Gastrocnemius medialis (tissue), 4 donors: Measurements from ENCODE around the gene PLA2G4F. TPM values are rescaled to one million over a fixed set of nuclear protein-coding genes. Genes with fewer than 3 reads are reported as not detected.

Experiments used
- ATAC-seq, 2 donors: fragments of 150-250 bp; one replicate each; pipeline ENCODE4 v1.9.1; 2016
- DNase-seq, 2 donors: peaks; one replicate each; pipeline ENCODE4 v3.0.0-alpha.2; 2019
- H3K27ac ChIP-seq, 4 donors: fragments of 200-600 bp; sonication (generic); 1 replicate in 1 of 4; 2 replicates in 3 of 4; pipeline ENCODE4 v1.5.1; 2016 to 2018; ENCODE audit warnings: mild to moderate bottlenecking in 2 of 4, moderate library complexity in 1 of 4
- H3K27me3 ChIP-seq, 3 donors: fragments of 200-600 bp; sonication (generic) in 2 of 3; 1 replicate in 1 of 3; 2 replicates in 2 of 3; pipeline versions ENCODE4 v1.5.1 to v1.6.0; 2016 to 2019; ENCODE audit warnings: mild to moderate bottlenecking in 1 of 3, moderate library complexity in 1 of 3
- H3K36me3 ChIP-seq, 2 donors: fragments of 200-600 bp; sonication (generic) in 1 of 2; one replicate each; pipeline ENCODE4 v1.5.1; 2017 to 2018
- H3K4me1 ChIP-seq, 2 donors: fragments of 200-600 bp; sonication (generic) in 1 of 2; one replicate each; pipeline ENCODE4 v1.5.1; 2016 to 2017; ENCODE audit warnings: mild to moderate bottlenecking in 2 of 2
- H3K4me3 ChIP-seq, 4 donors: fragments of 200-600 bp; sonication (generic) in 3 of 4; 1 replicate in 1 of 4; 2 replicates in 3 of 4; pipeline ENCODE4 v1.5.1; 2016 to 2019; ENCODE audit warnings: mild to moderate bottlenecking in 2 of 4
- H3K9me3 ChIP-seq, 3 donors: fragments of 200-600 bp; sonication (generic) in 2 of 3; 1 replicate in 1 of 3; 2 replicates in 2 of 3; pipeline ENCODE4 v1.5.1; 2016 to 2019
- POLR2A ChIP-seq, 2 donors: fragments of 450-650 bp; IDR thresholded peaks; one replicate each; pipeline ENCODE4 v1.6.1; 2017; ENCODE audit warnings: antibody characterized with exemption in 2 of 2, mild to moderate bottlenecking in 2 of 2, moderate library complexity in 2 of 2
- in situ Hi-C, 4 donors: fragments of 200-750 bp; cut with MboI; loops; one replicate each; pipeline versions ENCODE4 v1.15.0 to v1.8.0; 2017; ENCODE audit warnings: low sequenced_read_pairs in 4 of 4
- intact Hi-C: fragments of 100-400 bp; cut with DNase I; formaldehyde crosslinking; loops from one replicate; pipeline ENCODE4 v1.15.1; 2023; ENCODE audit warnings: low total_unique reads
- total RNA-seq, 4 donors: library from RNA; depleted of rRNA; stranded (reverse); fragments of >200 nt; gene quantifications; one replicate each; pipeline versions ENCODE4 v1.1.0 to v1.2.3, GENCODE V29; 2016
- TF ChIP-seq, protein P1 (sequence below), 5 experiments: fragments of 450-650 bp in 3 of 5; fragments of 200-600 bp in 2 of 5; sonication (generic) in 2 of 5; IDR thresholded peaks in 4 of 5; conservative IDR thresholded peaks in 1 of 5; 1 replicate in 4 of 5; 2 replicates in 1 of 5; pipeline ENCODE4 v1.5.1; 2016 to 2019; ENCODE audit warnings: antibody characterized with exemption in 5 of 5, mild to moderate bottlenecking in 3 of 5, moderate library complexity in 3 of 5

PLA2G4F gene, protein sequence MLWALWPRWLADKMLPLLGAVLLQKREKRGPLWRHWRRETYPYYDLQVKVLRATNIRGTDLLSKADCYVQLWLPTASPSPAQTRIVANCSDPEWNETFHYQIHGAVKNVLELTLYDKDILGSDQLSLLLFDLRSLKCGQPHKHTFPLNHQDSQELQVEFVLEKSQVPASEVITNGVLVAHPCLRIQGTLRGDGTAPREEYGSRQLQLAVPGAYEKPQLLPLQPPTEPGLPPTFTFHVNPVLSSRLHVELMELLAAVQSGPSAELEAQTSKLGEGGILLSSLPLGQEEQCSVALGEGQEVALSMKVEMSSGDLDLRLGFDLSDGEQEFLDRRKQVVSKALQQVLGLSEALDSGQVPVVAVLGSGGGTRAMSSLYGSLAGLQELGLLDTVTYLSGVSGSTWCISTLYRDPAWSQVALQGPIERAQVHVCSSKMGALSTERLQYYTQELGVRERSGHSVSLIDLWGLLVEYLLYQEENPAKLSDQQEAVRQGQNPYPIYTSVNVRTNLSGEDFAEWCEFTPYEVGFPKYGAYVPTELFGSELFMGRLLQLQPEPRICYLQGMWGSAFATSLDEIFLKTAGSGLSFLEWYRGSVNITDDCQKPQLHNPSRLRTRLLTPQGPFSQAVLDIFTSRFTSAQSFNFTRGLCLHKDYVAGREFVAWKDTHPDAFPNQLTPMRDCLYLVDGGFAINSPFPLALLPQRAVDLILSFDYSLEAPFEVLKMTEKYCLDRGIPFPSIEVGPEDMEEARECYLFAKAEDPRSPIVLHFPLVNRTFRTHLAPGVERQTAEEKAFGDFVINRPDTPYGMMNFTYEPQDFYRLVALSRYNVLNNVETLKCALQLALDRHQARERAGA
- 1 to 10 TPM; 1.0 to 8.4 (median 4.9) TPM for total RNA-seq

DNA sequence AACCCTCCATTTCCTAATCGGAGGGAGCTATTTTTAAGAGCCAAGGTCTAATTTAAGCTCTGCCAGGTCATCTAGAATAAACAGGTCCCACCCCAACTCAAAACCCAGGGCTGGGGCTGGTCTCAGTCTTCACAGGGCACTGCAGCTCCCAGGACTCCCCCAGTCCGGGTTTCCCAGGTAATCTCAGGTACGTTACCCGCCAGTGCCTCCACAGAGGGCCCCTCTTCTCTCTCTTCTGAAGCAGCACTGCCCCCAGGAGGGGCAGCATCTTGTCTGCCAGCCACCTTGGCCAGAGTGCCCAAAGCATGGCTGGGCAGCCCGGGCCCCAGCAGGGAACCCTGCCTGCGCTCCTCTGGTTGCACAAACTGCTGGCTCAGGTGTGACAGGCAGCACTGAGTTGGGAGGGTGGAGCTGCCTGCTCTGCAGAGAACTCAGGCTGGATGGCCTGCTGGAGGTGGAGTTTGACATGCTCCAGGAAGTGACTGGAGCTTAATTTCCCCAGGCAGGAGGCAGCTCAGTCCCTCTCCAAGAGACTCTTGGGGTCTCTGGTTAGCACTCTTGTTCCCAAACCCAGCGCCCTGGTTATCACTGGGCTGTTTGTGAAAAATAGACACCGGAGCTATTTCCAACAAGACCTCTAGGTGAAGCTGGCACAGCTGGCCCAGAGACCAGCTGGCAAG is at the start of gene PLA2G4F:
PLA2G4F (minus strand) TSS at position 394 of the 680 bp plus-strand sequence; CDS start at position 307, 87 bp downstream.
- in situ Hi-C loops: no loop called here
- ATAC-seq: peak; percentile 59 to 70
- Histone ChIP-seq H3K27me3 (no peaks in the 10 kb centered on the region), H3K4me1 (peaks cover 55 to 72% of the 10 kb centered on the region in 2 donors), H3K27ac (peak within 1 kb of the TSS; percentile 93 to 100 (median 95)), H3K36me3 (peaks cover 0 to 24% of the 10 kb centered on the region in 2 donors), H3K9me3 (no peaks in the 10 kb centered on the region), H3K4me3 (peak within 1 kb of the TSS; percentile 13 to 39 (median 26))
- intact Hi-C loops: no loop called here
- TF ChIP-seq, protein P1, sequence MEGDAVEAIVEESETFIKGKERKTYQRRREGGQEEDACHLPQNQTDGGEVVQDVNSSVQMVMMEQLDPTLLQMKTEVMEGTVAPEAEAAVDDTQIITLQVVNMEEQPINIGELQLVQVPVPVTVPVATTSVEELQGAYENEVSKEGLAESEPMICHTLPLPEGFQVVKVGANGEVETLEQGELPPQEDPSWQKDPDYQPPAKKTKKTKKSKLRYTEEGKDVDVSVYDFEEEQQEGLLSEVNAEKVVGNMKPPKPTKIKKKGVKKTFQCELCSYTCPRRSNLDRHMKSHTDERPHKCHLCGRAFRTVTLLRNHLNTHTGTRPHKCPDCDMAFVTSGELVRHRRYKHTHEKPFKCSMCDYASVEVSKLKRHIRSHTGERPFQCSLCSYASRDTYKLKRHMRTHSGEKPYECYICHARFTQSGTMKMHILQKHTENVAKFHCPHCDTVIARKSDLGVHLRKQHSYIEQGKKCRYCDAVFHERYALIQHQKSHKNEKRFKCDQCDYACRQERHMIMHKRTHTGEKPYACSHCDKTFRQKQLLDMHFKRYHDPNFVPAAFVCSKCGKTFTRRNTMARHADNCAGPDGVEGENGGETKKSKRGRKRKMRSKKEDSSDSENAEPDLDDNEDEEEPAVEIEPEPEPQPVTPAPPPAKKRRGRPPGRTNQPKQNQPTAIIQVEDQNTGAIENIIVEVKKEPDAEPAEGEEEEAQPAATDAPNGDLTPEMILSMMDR (IDR thresholded peaks at IDR 0.05 in 4 of 5, conservative IDR thresholded peaks at IDR 0.05 in 1 of 5): peak in 2 of 5 experiments; percentile 18 to 25
- peak; percentile 79 to 81 for TF ChIP-seq POLR2A (IDR thresholded peaks at IDR 0.05)
- peak; percentile 56 to 81 for DNase-seq

DNA sequence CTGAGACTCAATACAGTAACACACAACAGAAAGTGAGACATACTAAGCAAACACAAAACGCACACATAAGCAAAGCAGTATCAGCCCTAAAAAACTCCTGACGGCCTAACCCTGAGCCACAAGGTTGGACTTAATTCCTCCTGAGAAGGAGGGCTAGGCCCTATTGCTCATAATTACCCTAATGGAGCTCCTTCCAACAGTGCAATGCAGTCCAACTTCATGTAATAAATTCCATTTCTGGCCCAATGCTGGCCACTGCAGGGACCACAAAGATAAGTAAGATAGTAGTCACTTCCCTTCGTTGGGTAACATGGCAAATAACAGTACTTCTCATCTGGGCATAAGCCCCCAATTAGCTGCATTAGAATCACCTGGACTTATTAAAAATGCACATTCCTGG is 47.5 kb upstream of the PLA2G4F start:
- Histone ChIP-seq H3K9me3 (no peaks in the 10 kb centered on the region), H3K27me3 (no peaks in the 10 kb centered on the region), H3K36me3 (peaks cover 0 to 14% of the 10 kb centered on the region in 2 donors), H3K27ac (no peak overlapping the region), H3K4me1 (peaks cover 19 to 29% of the 10 kb centered on the region in 2 donors), H3K4me3 (no peak overlapping the region)
- intact Hi-C loops (loop anchor here (10.0 kb wide), 1 partner anchor 181 kb away; no protein-coding TSS in a partner anchor), in situ Hi-C loops (no loop called here)
- no peak for TF ChIP-seq POLR2A (IDR thresholded peaks at IDR 0.05)
- TF ChIP-seq, protein P1 (IDR thresholded peaks at IDR 0.05 in 4 of 5, conservative IDR thresholded peaks at IDR 0.05 in 1 of 5): no peak
- ATAC-seq (no peak), DNase-seq (no peak)

DNA sequence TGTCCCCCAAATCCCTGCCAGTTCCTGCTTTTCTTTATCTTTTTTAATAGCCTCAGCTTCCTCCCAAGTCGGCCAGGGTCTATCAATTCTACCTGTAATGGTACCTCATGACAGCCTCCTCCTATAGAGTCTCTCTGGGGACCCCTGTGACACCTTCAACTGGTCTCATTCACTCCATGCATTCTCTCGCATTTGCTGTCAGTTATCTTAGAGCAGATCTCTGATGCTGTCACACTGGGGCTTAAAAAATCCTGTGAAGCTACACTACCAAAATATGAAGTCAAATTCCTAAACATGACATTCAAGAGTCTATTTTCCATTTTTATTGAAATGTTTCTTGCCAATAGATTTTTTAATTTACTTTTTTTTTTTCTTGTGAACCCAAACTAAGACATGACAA is 46.2 kb upstream of the PLA2G4F start:
- TF ChIP-seq, protein P1 (IDR thresholded peaks at IDR 0.05 in 4 of 5, conservative IDR thresholded peaks at IDR 0.05 in 1 of 5): no peak
- intact Hi-C loops: loop anchor here (10.0 kb wide), 1 partner anchor 182 kb away; no protein-coding TSS in a partner anchor
- DNase-seq (no peak), ATAC-seq (no peak)
- Histone ChIP-seq H3K27ac (no peak overlapping the region), H3K9me3 (no peaks in the 10 kb centered on the region), H3K27me3 (no peaks in the 10 kb centered on the region), H3K4me1 (peaks cover 19 to 25% of the 10 kb centered on the region in 2 donors), H3K4me3 (no peak overlapping the region), H3K36me3 (peaks cover 0 to 21% of the 10 kb centered on the region in 2 donors)
- in situ Hi-C loops: no loop called here

DNA sequence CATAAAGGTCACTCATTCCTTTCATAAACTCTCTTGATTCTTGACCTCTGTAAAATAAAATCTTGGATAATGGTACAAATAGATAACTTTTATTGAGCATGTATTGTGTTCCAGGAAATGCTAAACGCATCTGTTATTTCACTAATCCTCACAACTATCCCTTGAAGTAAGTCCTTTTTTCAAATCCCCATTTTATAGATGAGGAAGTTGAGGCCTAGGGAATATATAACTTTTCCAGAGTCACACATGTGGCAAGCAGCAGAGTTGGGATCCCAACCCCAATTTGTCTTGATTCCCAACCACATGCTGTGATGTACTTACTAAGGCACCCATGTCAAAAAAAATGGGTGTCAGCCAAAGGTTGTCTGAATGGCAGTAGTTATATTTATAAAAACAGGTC is 45.4 kb upstream of the PLA2G4F start:
- ATAC-seq: no peak
- intact Hi-C loops: loop anchor here (10.0 kb wide), 1 partner anchor 183 kb away; no protein-coding TSS in a partner anchor
- Histone ChIP-seq H3K4me1 (peaks cover 12 to 18% of the 10 kb centered on the region in 2 donors), H3K36me3 (peaks cover 0 to 26% of the 10 kb centered on the region in 2 donors), H3K27ac (no peak overlapping the region), H3K9me3 (no peaks in the 10 kb centered on the region), H3K4me3 (no peak overlapping the region), H3K27me3 (no peaks in the 10 kb centered on the region)
- TF ChIP-seq POLR2A (IDR thresholded peaks at IDR 0.05): no peak
- TF ChIP-seq, protein P1 (IDR thresholded peaks at IDR 0.05 in 4 of 5, conservative IDR thresholded peaks at IDR 0.05 in 1 of 5): no peak
- DNase-seq: no peak
- in situ Hi-C loops: no loop called here
